GM10266 (cell line): ENCODE data around the gene USP21.

Experiments
- DNase-seq: peaks from one replicate; pipeline ENCODE4 v3.0.0; 2012; ENCODE audit errors: extremely low spot score
- CTCF ChIP-seq: IDR thresholded peaks from 2 replicates; pipeline ENCODE4 v1.5.1; 2012; ENCODE audit warnings: mild to moderate bottlenecking, low read depth; ENCODE audit not compliant: control insufficient read depth, insufficient read depth; ENCODE audit errors: missing control alignments

USP21 gene

GRCh38 chr1:161128591-161129420 is 30.5 kb upstream of the USP21 start:
- DNase-seq: no peak
- TF ChIP-seq CTCF: no peak

GRCh38 chr1:161130266-161130665 is 29.0 kb upstream of the USP21 start:
- DNase-seq: no peak

GRCh38 chr1:161131523-161132409 is 27.5 kb upstream of the USP21 start:
- no peak for TF ChIP-seq CTCF
- DNase-seq: no peak

More at GRCh38 chr1:161130266-161130665, 29.0 kb upstream of the USP21 start:
- TF ChIP-seq CTCF: no peak

- peak; percentile 6 for TF ChIP-seq CTCF
- DNase-seq: peak; percentile 96
Measured at GRCh38 chr1:161132410-161133219, 26.7 kb upstream of the USP21 start, which contains the start of gene DEDD. Gene DEDD (minus strand): TSS chr1:161132667. CDS start chr1:161124462, 8,205 bp downstream.

- no peak for DNase-seq
- no peak for TF ChIP-seq CTCF
Measured at GRCh38 chr1:161133220-161133740, 26.0 kb upstream of the USP21 start.

- TF ChIP-seq CTCF: no peak
- DNase-seq: no peak
Measured at GRCh38 chr1:161137881-161138280, 21.4 kb upstream of the USP21 start.
